HepG2 (cell line): ENCODE results near the gene CATSPERD. TPM values are rescaled to one million over a fixed set of nuclear protein-coding genes. Genes with fewer than 3 reads are reported as not detected.

Experiments
- CCDC6 ChIP-seq: sonication (generic); formaldehyde crosslinking; IDR thresholded peaks from 2 replicates; pipeline ENCODE4 v1.8.1; 2022; ENCODE audit warnings: mild to moderate bottlenecking, missing genetic modification reagents, moderate library complexity
- HNRNPLL ChIP-seq: fragments of 200-400 bp; formaldehyde crosslinking; IDR thresholded peaks from 2 replicates; pipeline ENCODE4 v1.6.1; 2017; ENCODE audit warnings: mild to moderate bottlenecking, low read depth, low read length; ENCODE audit not compliant: poor library complexity, severe bottlenecking
- MIER2 ChIP-seq: IDR thresholded peaks from 2 replicates; pipeline ENCODE4 v1.6.1; 2016; ENCODE audit warnings: missing biosample characterization, missing genetic modification reagents
- MTA3 ChIP-seq: sonication (generic); formaldehyde crosslinking; IDR thresholded peaks from 2 replicates; pipeline ENCODE4 v1.4.0; 2020; ENCODE audit warnings: missing genetic modification reagents
- SPEN ChIP-seq: sonication (generic); formaldehyde crosslinking; IDR thresholded peaks from 2 replicates; pipeline ENCODE4 v1.5.1; 2020; ENCODE audit warnings: low read depth, mild to moderate bottlenecking, missing genetic modification reagents
- TBP ChIP-seq: sonication (generic); formaldehyde crosslinking; IDR thresholded peaks from 2 replicates; pipeline ENCODE4 v1.5.0; 2020; ENCODE audit warnings: missing genetic modification reagents
- TBX3 ChIP-seq: fragments of 450-650 bp; IDR thresholded peaks from 2 replicates; pipeline ENCODE4 v1.6.1; 2017; ENCODE audit warnings: antibody characterized with exemption, mild to moderate bottlenecking, inconsistent platforms, borderline replicate concordance
- TEAD2 ChIP-seq: sonication (generic); formaldehyde crosslinking; IDR thresholded peaks from 2 replicates; pipeline ENCODE4 v1.9.0; 2021; ENCODE audit warnings: missing genetic modification reagents
- THAP11 ChIP-seq: IDR thresholded peaks from 2 replicates; pipeline ENCODE4 v1.6.1; 2016; ENCODE audit warnings: missing biosample characterization, missing genetic modification reagents
- TMF1 ChIP-seq: sonication (generic); formaldehyde crosslinking; IDR thresholded peaks from 2 replicates; pipeline ENCODE4 v1.8.1; 2022; ENCODE audit warnings: low read depth, missing genetic modification reagents
- ZNF264 ChIP-seq: sonication (generic); formaldehyde crosslinking; IDR thresholded peaks from 2 replicates; pipeline ENCODE4 v1.4.0; 2020; ENCODE audit warnings: missing genetic modification reagents
- ZNF331 ChIP-seq: sonication (generic); formaldehyde crosslinking; IDR thresholded peaks from 2 replicates; pipeline ENCODE4 v1.4.0; 2020; ENCODE audit warnings: missing genetic modification reagents
- ZNF558 ChIP-seq: sonication (generic); formaldehyde crosslinking; IDR thresholded peaks from 2 replicates; pipeline ENCODE4 v1.9.0; 2022; ENCODE audit warnings: mild to moderate bottlenecking, missing genetic modification reagents, borderline replicate concordance
- ZNF567 ChIP-seq: sonication (generic); formaldehyde crosslinking; IDR thresholded peaks from 2 replicates; pipeline ENCODE4 v1.8.1; 2023; ENCODE audit warnings: mild to moderate bottlenecking, missing genetic modification reagents, borderline replicate concordance
- ZNF780A ChIP-seq: sonication (generic); formaldehyde crosslinking; IDR thresholded peaks from 2 replicates; pipeline ENCODE4 v1.8.0; 2022; ENCODE audit warnings: mild to moderate bottlenecking, missing genetic modification reagents, moderate library complexity
- ZNF891 ChIP-seq: sonication (generic); formaldehyde crosslinking; IDR thresholded peaks from 2 replicates; pipeline ENCODE4 v1.5.0; 2020; ENCODE audit warnings: mild to moderate bottlenecking, missing genetic modification reagents
- ZSCAN20 ChIP-seq: sonication (generic); formaldehyde crosslinking; IDR thresholded peaks from 2 replicates; pipeline ENCODE4 v1.4.0; 2020; ENCODE audit warnings: missing genetic modification reagents, mild to moderate bottlenecking, borderline replicate concordance
- polyA plus RNA-seq, 8 experiments: library from polyadenylated mRNA; depleted of rRNA in 3 of 8; stranded (reverse) in 7 of 8; unstranded in 1 of 8; fragments of >200 nt; fragmentation: Illumina TruSeq in 4 of 8; extraction: Trizol in 4 of 8; gene quantifications; 2 replicates each; pipeline versions ENCODE4 v1.2.1 to v1.2.3, GENCODE V29; 2011 to 2016; ENCODE audit warnings: low read depth in 4 of 8, missing spikeins in 1 of 8, mixed read lengths in 1 of 8; ENCODE audit not compliant: insufficient read depth in 1 of 8
- total RNA-seq, 5 experiments: library from RNA; depleted of rRNA; stranded (reverse); fragments of >200 nt; fragmentation: Illumina TruSeq; extraction: Trizol; gene quantifications; 2 replicates each; pipeline ENCODE4 v1.2.3, GENCODE V29; 2016; ENCODE audit warnings: low read depth in 1 of 5
- TF ChIP-seq, protein P1 (sequence below): fragments of 450-650 bp; IDR thresholded peaks from 2 replicates; pipeline ENCODE4 v1.6.1; 2016
- TF ChIP-seq, protein P2 (sequence below): sonication (generic); formaldehyde crosslinking; IDR thresholded peaks from 2 replicates; pipeline ENCODE4 v1.8.0; 2023; ENCODE audit warnings: mild to moderate bottlenecking, missing genetic modification reagents
- TF ChIP-seq, protein P3 (sequence below): sonication (generic); formaldehyde crosslinking; IDR thresholded peaks from 2 replicates; pipeline ENCODE4 v1.4.0; 2020; ENCODE audit warnings: missing genetic modification reagents
- TF ChIP-seq, protein P4 (sequence below): sonication (generic); formaldehyde crosslinking; IDR thresholded peaks from 2 replicates; pipeline ENCODE4 v1.4.0; 2020; ENCODE audit warnings: mild to moderate bottlenecking, low read depth, missing genetic modification reagents
- TF ChIP-seq, protein P5 (sequence below): sonication (generic); formaldehyde crosslinking; IDR thresholded peaks from 2 replicates; pipeline ENCODE4 v1.4.0; 2020; ENCODE audit warnings: missing genetic modification reagents

The CATSPERD gene
- total and polyA plus RNA-seq, 2 of the 13 experiments (the other 11 are each of a cell fraction or from before 2014, with no cell fraction given): 0.04 TPM; not detected in 1

DNA sequence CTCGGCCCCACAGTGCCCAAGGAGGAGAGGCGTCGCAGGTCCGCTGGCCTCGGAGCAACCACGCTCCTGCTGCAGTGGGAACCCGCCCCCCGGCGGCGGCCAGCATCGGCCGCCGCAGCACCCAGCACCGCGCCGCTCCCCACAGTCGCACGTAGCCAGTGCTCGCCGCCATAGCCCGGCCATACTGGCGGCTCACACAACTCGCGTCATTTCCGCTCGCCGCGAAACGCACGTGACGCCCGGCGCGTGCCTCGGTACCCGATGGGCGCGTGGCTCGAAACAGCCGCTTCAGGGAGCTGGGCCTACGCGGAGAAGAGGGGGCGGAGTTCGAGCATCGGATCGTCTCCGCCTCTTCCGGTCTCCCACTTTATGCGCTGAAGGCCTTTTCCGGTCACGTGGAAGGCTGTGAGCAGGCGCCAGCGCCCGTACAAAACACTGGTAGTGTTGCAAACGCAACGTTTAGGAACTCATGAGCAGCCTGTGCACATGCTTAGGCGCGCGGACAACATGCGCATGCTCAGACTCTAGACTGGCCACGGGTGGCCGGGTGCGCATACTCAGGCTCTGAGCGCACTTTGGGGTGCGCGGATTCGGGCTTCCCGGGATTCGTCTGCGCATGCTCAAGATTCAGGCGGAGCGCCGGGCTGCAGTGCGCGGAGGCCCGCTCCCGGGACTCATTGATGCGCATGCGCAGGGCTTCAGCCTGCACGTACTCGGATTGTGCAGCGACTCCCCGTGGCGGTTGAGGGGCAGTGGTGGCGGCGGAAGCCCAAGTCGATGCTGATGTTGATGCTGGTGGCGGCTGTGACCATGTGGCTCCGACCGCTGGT, at the start of gene CATSPERD, which contains the start of gene LONP1 (continued):
- peak; percentile 86 for TF ChIP-seq SPEN
- TF ChIP-seq TBX3: peak; percentile 59
- TF ChIP-seq, protein P1, sequence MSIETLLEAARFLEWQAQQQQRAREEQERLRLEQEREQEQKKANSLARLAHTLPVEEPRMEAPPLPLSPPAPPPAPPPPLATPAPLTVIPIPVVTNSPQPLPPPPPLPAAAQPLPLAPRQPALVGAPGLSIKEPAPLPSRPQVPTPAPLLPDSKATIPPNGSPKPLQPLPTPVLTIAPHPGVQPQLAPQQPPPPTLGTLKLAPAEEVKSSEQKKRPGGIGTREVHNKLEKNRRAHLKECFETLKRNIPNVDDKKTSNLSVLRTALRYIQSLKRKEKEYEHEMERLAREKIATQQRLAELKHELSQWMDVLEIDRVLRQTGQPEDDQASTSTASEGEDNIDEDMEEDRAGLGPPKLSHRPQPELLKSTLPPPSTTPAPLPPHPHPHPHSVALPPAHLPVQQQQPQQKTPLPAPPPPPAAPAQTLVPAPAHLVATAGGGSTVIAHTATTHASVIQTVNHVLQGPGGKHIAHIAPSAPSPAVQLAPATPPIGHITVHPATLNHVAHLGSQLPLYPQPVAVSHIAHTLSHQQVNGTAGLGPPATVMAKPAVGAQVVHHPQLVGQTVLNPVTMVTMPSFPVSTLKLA: peak; percentile 96
- no peak for TF ChIP-seq TMF1
- TF ChIP-seq ZNF264 (CRISPR knock-in tag): peak; percentile 70; the same call in 1 of the 2 replicates
- 0 out of 2 replicates have a peak, but pooled peaks have one; percentile 20 for TF ChIP-seq TEAD2
- TF ChIP-seq MIER2: peak; percentile 60; the same call in 1 of the 2 replicates
- peak; percentile 87 for TF ChIP-seq HNRNPLL
- peak; percentile 98 for TF ChIP-seq CCDC6
- peak; percentile 96 for TF ChIP-seq THAP11 (CRISPR knock-in tag)
- peak; percentile 79; the same call in 1 of the 2 replicates for TF ChIP-seq ZNF331 (CRISPR knock-in tag)
- peak; percentile 94; the same call in 1 of the 2 replicates for TF ChIP-seq ZNF558
- TF ChIP-seq ZSCAN20 (CRISPR knock-in tag): no peak; the same call in 1 of the 2 replicates
- TF ChIP-seq, protein P2, sequence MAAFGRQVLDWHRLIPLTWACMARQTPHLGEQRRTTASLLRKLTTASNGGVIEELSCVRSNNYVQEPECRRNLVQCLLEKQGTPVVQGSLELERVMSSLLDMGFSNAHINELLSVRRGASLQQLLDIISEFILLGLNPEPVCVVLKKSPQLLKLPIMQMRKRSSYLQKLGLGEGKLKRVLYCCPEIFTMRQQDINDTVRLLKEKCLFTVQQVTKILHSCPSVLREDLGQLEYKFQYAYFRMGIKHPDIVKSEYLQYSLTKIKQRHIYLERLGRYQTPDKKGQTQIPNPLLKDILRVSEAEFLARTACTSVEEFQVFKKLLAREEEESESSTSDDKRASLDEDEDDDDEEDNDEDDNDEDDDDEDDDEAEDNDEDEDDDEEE: peak; percentile 60; the same call in 1 of the 2 replicates
- TF ChIP-seq ZNF567 (CRISPR knock-in tag): peak; percentile 91
- peak; percentile 62 for TF ChIP-seq ZNF891 (CRISPR knock-in tag)
- TF ChIP-seq, protein P3, sequence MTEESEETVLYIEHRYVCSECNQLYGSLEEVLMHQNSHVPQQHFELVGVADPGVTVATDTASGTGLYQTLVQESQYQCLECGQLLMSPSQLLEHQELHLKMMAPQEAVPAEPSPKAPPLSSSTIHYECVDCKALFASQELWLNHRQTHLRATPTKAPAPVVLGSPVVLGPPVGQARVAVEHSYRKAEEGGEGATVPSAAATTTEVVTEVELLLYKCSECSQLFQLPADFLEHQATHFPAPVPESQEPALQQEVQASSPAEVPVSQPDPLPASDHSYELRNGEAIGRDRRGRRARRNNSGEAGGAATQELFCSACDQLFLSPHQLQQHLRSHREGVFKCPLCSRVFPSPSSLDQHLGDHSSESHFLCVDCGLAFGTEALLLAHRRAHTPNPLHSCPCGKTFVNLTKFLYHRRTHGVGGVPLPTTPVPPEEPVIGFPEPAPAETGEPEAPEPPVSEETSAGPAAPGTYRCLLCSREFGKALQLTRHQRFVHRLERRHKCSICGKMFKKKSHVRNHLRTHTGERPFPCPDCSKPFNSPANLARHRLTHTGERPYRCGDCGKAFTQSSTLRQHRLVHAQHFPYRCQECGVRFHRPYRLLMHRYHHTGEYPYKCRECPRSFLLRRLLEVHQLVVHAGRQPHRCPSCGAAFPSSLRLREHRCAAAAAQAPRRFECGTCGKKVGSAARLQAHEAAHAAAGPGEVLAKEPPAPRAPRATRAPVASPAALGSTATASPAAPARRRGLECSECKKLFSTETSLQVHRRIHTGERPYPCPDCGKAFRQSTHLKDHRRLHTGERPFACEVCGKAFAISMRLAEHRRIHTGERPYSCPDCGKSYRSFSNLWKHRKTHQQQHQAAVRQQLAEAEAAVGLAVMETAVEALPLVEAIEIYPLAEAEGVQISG: peak; percentile 95
- peak; percentile 50; the same call in 1 of the 2 replicates for TF ChIP-seq TBP (CRISPR knock-in tag)
- no peak for TF ChIP-seq MTA3 (CRISPR knock-in tag)
- peak; percentile 93; the same call in 1 of the 2 replicates for TF ChIP-seq ZNF780A (CRISPR knock-in tag)
- TF ChIP-seq, protein P4, sequence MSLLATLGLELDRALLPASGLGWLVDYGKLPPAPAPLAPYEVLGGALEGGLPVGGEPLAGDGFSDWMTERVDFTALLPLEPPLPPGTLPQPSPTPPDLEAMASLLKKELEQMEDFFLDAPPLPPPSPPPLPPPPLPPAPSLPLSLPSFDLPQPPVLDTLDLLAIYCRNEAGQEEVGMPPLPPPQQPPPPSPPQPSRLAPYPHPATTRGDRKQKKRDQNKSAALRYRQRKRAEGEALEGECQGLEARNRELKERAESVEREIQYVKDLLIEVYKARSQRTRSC (CRISPR knock-in tag): no peak
- TF ChIP-seq, protein P5, sequence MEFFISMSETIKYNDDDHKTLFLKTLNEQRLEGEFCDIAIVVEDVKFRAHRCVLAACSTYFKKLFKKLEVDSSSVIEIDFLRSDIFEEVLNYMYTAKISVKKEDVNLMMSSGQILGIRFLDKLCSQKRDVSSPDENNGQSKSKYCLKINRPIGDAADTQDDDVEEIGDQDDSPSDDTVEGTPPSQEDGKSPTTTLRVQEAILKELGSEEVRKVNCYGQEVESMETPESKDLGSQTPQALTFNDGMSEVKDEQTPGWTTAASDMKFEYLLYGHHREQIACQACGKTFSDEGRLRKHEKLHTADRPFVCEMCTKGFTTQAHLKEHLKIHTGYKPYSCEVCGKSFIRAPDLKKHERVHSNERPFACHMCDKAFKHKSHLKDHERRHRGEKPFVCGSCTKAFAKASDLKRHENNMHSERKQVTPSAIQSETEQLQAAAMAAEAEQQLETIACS: peak; percentile 65; the same call in 1 of the 2 replicates
